IMR-90 (cell line): ENCODE data around the gene SRMS. TPM values are rescaled to one million over a fixed set of nuclear protein-coding genes. Genes with fewer than 3 reads are reported as not detected.

ENCODE experiments used
- ATAC-seq: fragments of 200-7000 bp; cut with Tn5 transposase; 2 replicates; pipeline ENCODE4 v1.9.1; 2020; ENCODE audit warnings: low read depth, mild to moderate bottlenecking, moderate library complexity
- BruUV-seq: library from RNA; stranded (reverse); fragments of 400-500 nt; replicated peaks from 2 replicates; lab custom pipeline; 2021; lab: Mats Ljungman, UMichigan
- CTCF ChIA-PET: fragments of 300-600 bp; formaldehyde crosslinking; extraction: SDS; loops from one replicate; lab custom pipeline; 2021; ENCODE audit warnings: antibody characterized with exemption; lab: Yijun Ruan, JAX
- POLR2A ChIA-PET: fragments of 300-600 bp; sonication (Branson Sonifier 250); formaldehyde crosslinking; loops from one replicate; lab custom pipeline; 2022; ENCODE audit warnings: antibody characterized with exemption; ENCODE audit not compliant: unreplicated experiment; lab: Charles Lee
- DNase-seq: peaks from one replicate; pipeline ENCODE4 v3.0.0; 2013
- H2AFZ ChIP-seq: replicated peaks from 2 replicates; pipeline ENCODE3; 2013; ENCODE audit warnings: low read length, mild to moderate bottlenecking; ENCODE audit not compliant: poor library complexity
- H2AK5ac ChIP-seq: 2 replicates; pipeline ENCODE4 v1.6.1; 2013; ENCODE audit warnings: low read depth, low read length, inconsistent platforms
- H2AK9ac ChIP-seq: replicated peaks from 2 replicates; pipeline ENCODE3; 2013; ENCODE audit warnings: mild to moderate bottlenecking, low read depth, low read length, moderate library complexity; ENCODE audit not compliant: poor library complexity
- H2BK120ac ChIP-seq: 2 replicates; pipeline ENCODE4 v1.6.1; 2013; ENCODE audit warnings: low read depth, low read length, inconsistent platforms
- H2BK15ac ChIP-seq: 3 replicates; pipeline ENCODE4 v1.6.1; 2013; ENCODE audit warnings: low read depth, low read length, inconsistent platforms
- H2BK20ac ChIP-seq: 2 replicates; pipeline ENCODE4 v1.6.1; 2013; ENCODE audit warnings: low read depth, mild to moderate bottlenecking, inconsistent platforms, low read length, moderate library complexity
- H2BK5ac ChIP-seq: 2 replicates; pipeline ENCODE4 v1.6.1; 2013; ENCODE audit warnings: mild to moderate bottlenecking, low read depth, low read length, inconsistent platforms; ENCODE audit not compliant: poor library complexity, severe bottlenecking
- H3K14ac ChIP-seq: replicated peaks from 2 replicates; pipeline ENCODE4 v1.6.1; 2013; ENCODE audit warnings: low read depth, low read length, inconsistent platforms
- H3K18ac ChIP-seq: 2 replicates; pipeline ENCODE4 v1.6.1; 2013; ENCODE audit warnings: low read depth, low read length, control low read depth
- H3K23ac ChIP-seq: 2 replicates; pipeline ENCODE4 v1.6.1; 2013; ENCODE audit warnings: low read depth, low read length, inconsistent platforms
- H3K27ac ChIP-seq: 2 replicates; pipeline ENCODE4 v1.5.1; 2013; ENCODE audit warnings: mild to moderate bottlenecking, control low read depth, low read length; ENCODE audit not compliant: insufficient read depth
- H3K27me3 ChIP-seq: 2 replicates; pipeline ENCODE4 v1.6.1; 2013; ENCODE audit warnings: low read length; ENCODE audit not compliant: control insufficient read depth, insufficient read depth
- H3K36me3 ChIP-seq: 2 replicates; pipeline ENCODE4 v1.6.1; 2013; ENCODE audit warnings: low read length, mixed read lengths; ENCODE audit not compliant: control insufficient read depth, insufficient read depth
- H3K4ac ChIP-seq: 2 replicates; pipeline ENCODE4 v1.6.1; 2013; ENCODE audit warnings: low read depth, low read length, inconsistent platforms
- H3K4me1 ChIP-seq: 2 replicates; pipeline ENCODE4 v1.6.1; 2013; ENCODE audit warnings: low read length, mixed read lengths; ENCODE audit not compliant: control insufficient read depth, insufficient read depth
- H3K4me2 ChIP-seq: 2 replicates; pipeline ENCODE4 v1.6.1; 2013; ENCODE audit warnings: low read depth, mild to moderate bottlenecking, control low read depth, low read length, moderate library complexity
- H3K4me3 ChIP-seq: 2 replicates; pipeline ENCODE4 v1.5.1; 2013; ENCODE audit warnings: low read depth, mild to moderate bottlenecking, control low read depth, low read length, moderate library complexity; ENCODE audit not compliant: insufficient read depth
- H3K56ac ChIP-seq: 2 replicates; pipeline ENCODE4 v1.6.1; 2013; ENCODE audit warnings: low read length, inconsistent platforms; ENCODE audit not compliant: insufficient read depth; ENCODE audit errors: extremely low read depth
- H3K79me1 ChIP-seq, 2 experiments: 2 replicates each; pipeline ENCODE4 v1.6.1; 2013; ENCODE audit warnings: low read length in 2 of 2, inconsistent platforms in 1 of 2, low read depth in 1 of 2
- H3K9ac ChIP-seq: 2 replicates; pipeline ENCODE4 v1.6.1; 2013; ENCODE audit warnings: low read depth, low read length, control low read depth
- H3K9me1 ChIP-seq: 2 replicates; pipeline ENCODE4 v1.6.1; 2013; ENCODE audit warnings: low read length, inconsistent platforms; ENCODE audit not compliant: insufficient read depth
- H3K9me3 ChIP-seq: 2 replicates; pipeline ENCODE4 v1.6.1; 2013; ENCODE audit warnings: low read length; ENCODE audit not compliant: control insufficient read depth, insufficient read depth
- H4K20me1 ChIP-seq: 2 replicates; pipeline ENCODE4 v1.6.1; 2013; ENCODE audit warnings: low read length, inconsistent platforms; ENCODE audit not compliant: insufficient read depth
- H4K5ac ChIP-seq: 2 replicates; pipeline ENCODE4 v1.6.1; 2013; ENCODE audit warnings: mild to moderate bottlenecking, low read depth, low read length, control low read depth
- H4K8ac ChIP-seq, 2 experiments: 2 replicates each; pipeline ENCODE4 v1.6.1; 2013; ENCODE audit warnings: low read depth in 2 of 2, low read length in 2 of 2, control low read depth in 1 of 2, inconsistent platforms in 1 of 2
- H4K91ac ChIP-seq: 2 replicates; pipeline ENCODE4 v1.6.1; 2013; ENCODE audit warnings: low read depth, low read length, inconsistent platforms; ENCODE audit not compliant: insufficient read depth
- CEBPB ChIP-seq: IDR thresholded peaks from 2 replicates; pipeline ENCODE4 v1.6.1; 2012; ENCODE audit warnings: low read depth, low read length, improper control_type of control experiment
- CHD1 ChIP-seq: IDR thresholded peaks from 2 replicates; pipeline ENCODE4 v1.6.1; 2012; ENCODE audit warnings: low read depth, low read length, improper control_type of control experiment
- FOS ChIP-seq: fragments of 150-350 bp; IDR thresholded peaks from 2 replicates; pipeline ENCODE4 v1.6.1; 2016; ENCODE audit warnings: low read depth, low read length
- MXI1 ChIP-seq: IDR thresholded peaks from 2 replicates; pipeline ENCODE4 v1.6.1; 2012; ENCODE audit warnings: low read depth, mild to moderate bottlenecking, low read length, moderate library complexity, borderline replicate concordance
- RCOR1 ChIP-seq: IDR thresholded peaks from 2 replicates; pipeline ENCODE4 v1.6.1; 2012; ENCODE audit warnings: mild to moderate bottlenecking, low read length, improper control_type of control experiment; ENCODE audit not compliant: insufficient replicate concordance
- RFX5 ChIP-seq: IDR thresholded peaks from 2 replicates; pipeline ENCODE4 v1.8.0; 2012; ENCODE audit warnings: low read depth, mild to moderate bottlenecking, low read length, moderate library complexity
- WGBS, 2 experiments: methylation state at CpG; one replicate each; pipeline versions ENCODE4 v1.1.5 to v1.1.7; 2013; ENCODE audit warnings: missing lambda C conversion rate in 2 of 2; ENCODE audit not compliant: insufficient read length in 1 of 2; ENCODE audit errors: extremely low coverage in 2 of 2; 5-methylcytosine and 5-hydroxymethylcytosine counted together
- dilution Hi-C: fragments of 300-500 bp; cut with HindIII; formaldehyde crosslinking; loops from one replicate; pipeline ENCODE4 v1.14.3; 2018; ENCODE audit warnings: low sequenced_read_pairs; ENCODE audit not compliant: unreplicated experiment
- in situ Hi-C: fragments of 300-500 bp; cut with MboI; formaldehyde crosslinking; loops from 3 replicates; pipeline ENCODE4 v1.14.3; 2019; ENCODE audit warnings: low sequenced_read_pairs, inconsistent platforms, mixed read lengths
- intact Hi-C: fragments of 100-400 bp; cut with micrococcal nuclease; formaldehyde crosslinking; loops from 2 replicates; pipeline ENCODE4 v1.10.0; 2022
- polyA plus RNA-seq, 3 experiments: library from polyadenylated mRNA; depleted of rRNA; stranded (reverse); fragments of >200 nt; gene quantifications; 2 replicates each; pipeline ENCODE4 v1.2.3, GENCODE V29; 2012; ENCODE audit warnings: low replicate concordance in 1 of 3
- total RNA-seq: library from RNA; depleted of rRNA; stranded (reverse); fragments of >200 nt; gene quantifications from 2 replicates; pipeline ENCODE4 v1.2.3, GENCODE V29; 2012

Gene SRMS
- total and polyA plus RNA-seq, 2 of the 4 experiments (the other 2 are of a cell fraction): not detected

DNA sequence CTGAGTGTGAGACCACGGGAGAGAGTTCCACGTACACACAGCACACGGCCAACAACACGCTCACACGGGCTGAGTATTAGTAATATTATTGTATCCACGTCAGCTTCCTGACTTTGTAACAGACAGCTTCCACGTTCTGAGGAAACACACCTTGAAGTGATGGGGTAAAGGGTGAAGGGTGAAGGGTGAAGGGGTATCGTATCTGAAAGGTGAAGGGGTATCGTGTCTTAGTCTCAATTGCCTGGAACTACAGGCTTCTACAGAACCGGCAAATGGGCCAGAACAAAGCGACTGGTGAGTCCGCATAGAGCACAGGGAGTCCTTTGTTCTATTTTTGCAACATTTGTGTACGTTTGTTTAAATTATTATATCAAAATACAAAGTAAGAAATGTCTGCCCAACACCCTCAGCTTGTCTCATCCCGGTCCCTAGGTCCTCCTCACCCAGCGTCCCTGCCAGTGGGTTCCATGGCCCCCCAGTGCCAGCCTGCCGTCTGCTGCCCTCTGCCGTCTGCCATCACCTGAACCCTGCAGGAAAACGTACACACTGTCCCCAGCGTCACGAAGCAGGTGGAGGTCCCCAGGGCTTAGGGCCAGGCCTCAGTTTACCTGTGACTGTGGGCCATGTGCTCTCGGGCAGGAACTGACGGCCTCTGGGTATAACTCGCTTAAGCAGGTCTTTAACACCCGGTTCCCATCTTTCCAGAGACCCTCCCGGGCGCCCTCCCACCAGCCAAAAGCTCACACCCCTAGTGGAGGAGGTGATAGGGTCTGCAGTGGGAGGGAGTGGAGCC lies 30.9 kb upstream of the SRMS start:
- no peak overlapping the region for H2BK120ac ChIP-seq
- H2BK20ac ChIP-seq: no peak overlapping the region
- ChIA-PET CTCF (no interaction called here), POLR2A (no interaction called here)
- TF ChIP-seq CHD1 (no peak), FOS (no peak), CEBPB (no peak), RCOR1 (no peak), RFX5 (no peak), MXI1 (no peak)
- no peak overlapping the region for H3K9ac ChIP-seq
- H2BK5ac ChIP-seq: no peak overlapping the region
- H4K5ac ChIP-seq: no peak overlapping the region
- DNase-seq: no peak
- no peak overlapping the region for H3K4me2 ChIP-seq
- in situ Hi-C loops: no loop called here
- BruUV-seq: no TSS peak
- no peak overlapping the region for H2AK5ac ChIP-seq
- no peak overlapping the region for H3K56ac ChIP-seq
- H3K9me3 ChIP-seq: no peaks in the 10 kb centered on the region
- H3K27me3 ChIP-seq: no peaks in the 10 kb centered on the region
- no peak overlapping the region for H3K27ac ChIP-seq
- intact Hi-C loops: no loop called here
- no peak overlapping the region for H3K4ac ChIP-seq
- no peak overlapping the region for H2AFZ ChIP-seq
- H3K36me3 ChIP-seq: no peaks in the 10 kb centered on the region
- H3K23ac ChIP-seq: no peak overlapping the region
- H4K91ac ChIP-seq: no peak overlapping the region
- H2BK15ac ChIP-seq: no peak overlapping the region
- no peak overlapping the region for H4K8ac ChIP-seq
- dilution Hi-C loops: no loop called here
- no peak overlapping the region for H3K4me3 ChIP-seq
- H2AK9ac ChIP-seq: no peak overlapping the region
- peaks cover 5% of the 10 kb centered on the region for H3K4me1 ChIP-seq
- H4K20me1 ChIP-seq: no peaks in the 10 kb centered on the region
- no peak for ATAC-seq
- WGBS, 2 experiments: 94% methylated on average over 7 of the region's 26 CpGs; no CpG with 5 or more reads in 1 of the 2 experiments
- no peak overlapping the region for H3K14ac ChIP-seq
- H3K18ac ChIP-seq: no peak overlapping the region
- no peaks in the 10 kb centered on the region for H3K9me1 ChIP-seq
- H3K79me1 ChIP-seq: peaks cover 4 to 7% of the 10 kb centered on the region in 2 experiments; a peak in 3 of 4 replicates
